GM19452 (cell line): ENCODE data around the gene ERBB3.
A peak's percentile ranks its signal among the peaks of the same experiment; 100 is the strongest.
"Not testable (repeated sequence)": the region's sequence is repeated elsewhere in the genome, so short reads cannot be mapped to it uniquely, and the experiment has no call there.

Source experiments
- ATAC-seq: cut with Tn5 transposase; IDR thresholded peaks from one replicate; pipeline ENCODE4 v1.9.1; 2021; ENCODE audit not compliant: unreplicated experiment

The ERBB3 gene

DNA sequence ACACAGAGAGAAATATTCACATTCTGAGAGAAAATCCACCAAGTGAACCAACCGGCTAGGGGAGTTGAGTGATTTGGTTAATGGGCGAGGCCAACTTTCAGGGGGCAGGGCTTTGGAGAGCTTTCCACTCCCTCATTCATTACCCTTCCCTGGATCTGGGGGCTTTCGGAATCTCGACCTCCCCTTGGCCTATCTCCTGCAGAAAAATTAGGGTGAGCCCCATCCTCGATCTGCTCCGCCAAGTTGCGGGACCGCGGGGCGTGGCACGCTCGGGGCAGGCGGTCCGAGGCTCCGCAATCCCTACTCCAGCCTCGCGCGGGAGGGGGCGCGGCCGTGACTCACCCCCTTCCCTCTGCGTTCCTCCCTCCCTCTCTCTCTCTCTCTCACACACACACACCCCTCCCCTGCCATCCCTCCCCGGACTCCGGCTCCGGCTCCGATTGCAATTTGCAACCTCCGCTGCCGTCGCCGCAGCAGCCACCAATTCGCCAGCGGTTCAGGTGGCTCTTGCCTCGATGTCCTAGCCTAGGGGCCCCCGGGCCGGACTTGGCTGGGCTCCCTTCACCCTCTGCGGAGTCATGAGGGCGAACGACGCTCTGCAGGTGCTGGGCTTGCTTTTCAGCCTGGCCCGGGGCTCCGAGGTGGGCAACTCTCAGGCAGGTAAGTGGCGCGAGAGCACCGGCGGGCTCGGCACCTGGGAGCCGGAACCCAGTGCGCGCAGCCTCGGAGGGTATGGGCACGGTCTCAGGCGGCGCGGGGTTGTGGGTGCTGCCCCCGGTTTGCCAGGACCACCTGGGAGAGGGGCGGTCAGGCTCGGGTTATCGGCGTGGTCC, at the start of gene ERBB3:
Gene ERBB3 (plus strand): TSS at position 443 of the 833 bp plus-strand sequence. CDS start 136 bp downstream, at position 579.
- ATAC-seq, result peak; percentile 26

DNA sequence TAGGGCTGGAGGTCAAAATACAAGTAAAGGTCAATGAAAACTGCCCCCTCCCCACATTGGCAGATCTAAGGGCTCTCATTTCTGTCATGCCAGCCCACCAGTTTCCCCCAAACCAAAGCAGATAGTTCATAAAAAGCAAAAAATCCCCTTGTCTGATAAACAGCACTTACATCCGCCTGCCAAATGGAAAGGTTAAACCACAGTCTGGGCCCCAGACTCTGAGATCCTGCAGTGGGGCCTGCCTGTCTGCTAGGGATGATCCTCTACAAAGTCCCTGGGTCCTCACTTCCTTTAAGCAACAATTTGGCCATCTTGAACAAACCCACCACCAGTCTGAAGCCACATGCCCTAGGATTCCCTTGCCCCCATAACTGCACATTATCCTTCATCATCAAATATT, 48.0 kb upstream of the ERBB3 start:
- ATAC-seq, result no peak

DNA sequence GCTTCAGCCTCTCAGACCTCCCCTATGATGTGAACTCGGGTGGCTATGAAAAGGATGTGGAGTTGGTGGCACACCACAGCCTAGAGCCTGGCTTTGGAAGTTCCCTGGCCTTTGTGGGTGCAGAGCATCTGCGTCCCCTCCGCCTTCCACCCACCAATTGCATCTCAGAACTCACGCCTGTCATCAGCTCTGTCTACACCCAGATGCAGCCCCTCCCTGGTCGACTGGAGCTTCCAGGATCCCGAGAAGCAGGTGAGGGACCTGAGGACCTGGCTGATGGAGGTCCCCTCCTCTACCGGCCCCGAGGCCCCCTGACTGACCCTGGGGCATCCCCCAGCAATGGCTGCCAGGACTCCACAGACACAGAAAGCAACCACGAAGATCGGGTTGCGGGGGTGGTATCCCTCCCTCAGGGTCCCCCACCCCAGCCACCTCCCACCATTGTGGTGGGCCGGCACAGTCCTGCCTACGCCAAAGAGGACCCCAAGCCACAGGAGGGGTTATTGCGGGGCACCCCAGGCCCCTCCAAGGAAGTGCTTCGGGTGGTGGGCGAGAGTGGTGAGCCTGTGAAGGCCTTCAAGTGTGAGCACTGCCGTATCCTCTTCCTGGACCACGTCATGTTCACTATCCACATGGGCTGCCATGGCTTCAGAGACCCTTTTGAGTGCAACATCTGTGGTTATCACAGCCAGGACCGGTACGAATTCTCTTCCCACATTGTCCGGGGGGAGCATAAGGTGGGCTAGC, 45.2 kb upstream of the ERBB3 start:
- no peak for ATAC-seq

DNA sequence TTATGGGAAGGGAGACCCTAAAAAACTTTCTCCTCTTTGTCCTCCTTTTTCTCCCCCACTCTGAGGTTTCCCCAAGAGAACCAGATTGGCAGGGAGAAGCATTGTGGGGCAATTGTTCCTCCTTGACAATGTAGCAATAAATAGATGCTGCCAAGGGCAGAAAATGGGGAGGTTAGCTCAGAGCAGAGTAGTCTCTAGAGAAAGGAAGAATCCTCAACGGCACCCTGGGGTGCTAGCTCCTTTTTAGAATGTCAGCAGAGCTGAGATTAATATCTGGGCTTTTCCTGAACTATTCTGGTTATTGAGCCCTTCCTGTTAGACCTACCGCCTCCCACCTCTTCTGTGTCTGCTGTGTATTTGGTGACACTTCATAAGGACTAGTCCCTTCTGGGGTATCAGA, 42.8 kb upstream of the ERBB3 start:
- ATAC-seq, result no peak

DNA sequence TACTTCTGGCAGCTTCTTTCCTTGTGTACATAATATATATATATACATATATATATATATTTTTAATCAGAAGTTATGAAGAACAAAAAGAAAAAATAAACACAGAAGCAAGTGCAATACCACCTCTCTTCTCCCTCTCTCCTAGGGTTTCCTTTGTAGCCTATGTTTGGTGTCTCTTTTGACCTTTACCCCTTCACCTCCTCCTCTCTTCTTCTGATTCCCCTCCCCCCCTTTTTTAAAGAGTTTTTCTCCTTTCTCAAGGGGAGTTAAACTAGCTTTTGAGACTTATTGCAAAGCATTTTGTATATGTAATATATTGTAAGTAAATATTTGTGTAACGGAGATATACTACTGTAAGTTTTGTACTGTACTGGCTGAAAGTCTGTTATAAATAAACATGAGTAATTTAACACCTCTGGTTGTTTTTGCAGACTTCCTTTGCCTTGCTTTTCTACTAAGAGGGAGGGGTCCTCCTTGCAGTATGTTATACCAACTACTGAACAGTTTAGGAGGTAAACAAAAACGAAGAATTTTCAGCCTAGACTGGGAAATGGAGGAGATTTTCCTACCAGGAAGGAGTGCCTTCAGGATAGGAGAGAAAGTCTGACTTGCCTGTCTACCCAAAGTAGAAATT, 41.8 kb upstream of the ERBB3 start:
- ATAC-seq, result no peak

DNA sequence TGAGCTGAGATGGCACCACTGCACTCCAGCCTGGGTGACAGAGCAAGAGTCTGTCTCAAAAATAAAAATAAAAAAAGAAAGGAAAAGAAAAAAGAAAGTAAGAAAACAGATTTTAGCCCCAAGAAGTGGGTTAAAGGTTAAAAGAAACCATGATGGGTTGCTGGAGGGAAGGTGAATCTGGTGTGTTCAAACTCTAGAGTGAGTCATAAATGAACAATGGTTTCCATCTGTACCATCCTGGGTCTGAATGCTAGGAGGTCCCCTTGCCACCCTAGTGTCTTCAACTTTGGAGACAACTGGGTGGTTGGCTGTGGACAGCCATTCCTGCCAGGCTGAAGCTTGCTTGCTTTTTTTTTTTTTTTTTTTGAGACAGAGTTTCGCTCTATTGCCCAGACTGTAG, 39.8 kb upstream of the ERBB3 start:
- ATAC-seq, result no peak

DNA sequence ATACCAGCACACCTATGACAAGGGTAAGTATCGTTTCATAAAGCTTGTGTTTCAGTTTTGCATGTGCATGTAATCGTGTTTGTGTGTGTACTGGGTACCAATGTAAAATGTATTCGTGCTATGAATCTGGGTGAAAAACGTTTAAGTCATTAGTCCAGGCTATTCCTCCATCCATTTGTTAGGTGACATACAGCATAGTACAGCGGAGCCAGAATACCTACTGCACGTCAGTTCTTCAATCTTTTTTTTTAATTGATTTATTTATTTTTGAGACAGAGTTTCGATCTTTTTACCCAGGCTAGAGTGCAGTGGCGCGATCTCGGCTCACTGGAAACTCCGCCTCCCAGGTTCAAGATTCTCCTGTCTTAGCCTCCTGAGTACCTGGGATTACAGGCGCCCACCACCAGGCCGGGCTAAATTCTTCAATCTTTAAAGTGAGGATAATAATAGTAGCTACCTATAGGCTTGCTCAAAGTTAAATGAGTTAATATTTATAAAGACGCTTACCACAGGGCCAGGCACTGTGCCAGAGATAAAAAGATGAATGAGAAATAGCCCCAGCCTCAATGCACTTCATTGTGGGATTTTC, 38.9 kb upstream of the ERBB3 start:
- no peak for ATAC-seq

DNA sequence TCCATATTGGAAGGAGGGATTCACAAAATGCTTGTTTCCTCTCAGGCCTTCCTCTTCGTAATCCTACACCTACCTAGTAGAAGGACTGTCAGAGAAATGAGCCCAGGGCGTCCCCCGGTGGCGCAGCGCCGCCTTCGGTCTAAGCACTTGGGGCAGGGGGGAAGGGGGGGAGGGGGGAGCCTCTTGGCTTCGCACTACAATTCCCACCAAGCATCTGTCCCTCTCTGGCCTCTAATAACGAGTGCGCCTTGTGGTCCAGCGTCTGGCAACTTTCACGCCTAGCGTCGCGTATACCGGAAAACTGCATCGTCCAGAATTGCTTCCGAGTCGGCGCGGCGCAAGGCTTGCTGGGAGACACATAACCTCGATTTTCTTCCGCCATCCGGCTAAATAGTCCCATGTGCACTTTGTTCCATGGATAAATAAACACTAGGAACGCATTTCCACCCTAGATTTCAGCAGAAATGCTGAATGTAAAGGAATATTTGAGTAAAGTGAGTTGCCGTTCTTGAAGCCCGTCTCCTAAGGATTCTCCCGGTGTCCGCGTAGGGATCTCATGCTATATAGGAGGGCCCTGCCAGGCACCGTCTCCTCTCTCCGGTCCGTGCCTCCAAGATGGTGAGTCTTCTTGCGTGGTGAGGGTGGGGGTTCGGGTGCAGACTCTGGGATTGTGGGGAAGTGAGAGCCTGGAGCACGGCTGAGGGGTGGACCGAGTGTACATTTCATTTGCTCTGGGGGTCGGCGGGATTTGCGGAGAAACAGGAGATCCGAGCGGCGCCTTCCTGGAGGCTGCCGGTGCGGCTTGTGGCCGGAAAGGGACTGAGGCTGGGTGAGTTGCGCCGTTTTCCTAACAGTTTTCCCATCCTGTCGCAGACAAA, 38.2 kb upstream of the ERBB3 start, which contains the start of gene RPS26:
Gene RPS26 (plus strand): TSS at position 367 of the 878 bp plus-strand sequence. CDS start 249 bp downstream, at position 616.
- peak; percentile 95 for ATAC-seq

DNA sequence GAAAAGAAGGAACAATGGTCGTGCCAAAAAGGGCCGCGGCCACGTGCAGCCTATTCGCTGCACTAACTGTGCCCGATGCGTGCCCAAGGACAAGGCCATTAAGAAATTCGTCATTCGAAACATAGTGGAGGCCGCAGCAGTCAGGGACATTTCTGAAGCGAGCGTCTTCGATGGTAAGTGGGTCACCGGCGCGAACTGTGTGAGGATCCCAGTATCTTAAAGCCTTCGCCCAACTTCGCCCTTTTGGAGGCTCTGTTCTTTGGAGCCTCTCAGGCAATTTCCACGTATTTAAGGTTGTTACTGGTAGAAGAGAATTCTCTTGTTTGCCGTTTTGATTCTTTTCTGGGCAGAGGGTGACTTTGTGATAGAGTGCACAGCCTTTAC, 37.5 kb upstream of the ERBB3 start:
- ATAC-seq, result not testable (repeated sequence)

DNA sequence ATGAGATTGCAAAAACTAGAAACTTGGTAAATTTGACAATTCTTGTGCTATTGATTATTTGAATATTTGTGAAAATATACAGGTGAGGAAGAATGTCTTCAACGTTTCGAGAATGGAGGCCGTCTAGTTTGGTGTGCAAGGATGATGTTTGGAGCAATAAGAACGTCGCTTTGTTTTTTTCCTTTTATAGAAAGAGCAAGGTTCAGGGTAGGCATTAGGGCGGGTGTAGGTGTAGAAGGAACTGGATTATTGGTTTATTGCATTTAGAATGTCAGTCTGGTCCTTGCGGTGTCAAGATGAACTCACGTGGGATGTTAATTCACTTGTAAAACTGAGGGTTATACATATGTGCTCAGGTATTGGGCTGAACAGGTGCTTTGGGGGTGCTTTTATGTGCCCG, 37.1 kb upstream of the ERBB3 start:
- ATAC-seq, result no peak

DNA sequence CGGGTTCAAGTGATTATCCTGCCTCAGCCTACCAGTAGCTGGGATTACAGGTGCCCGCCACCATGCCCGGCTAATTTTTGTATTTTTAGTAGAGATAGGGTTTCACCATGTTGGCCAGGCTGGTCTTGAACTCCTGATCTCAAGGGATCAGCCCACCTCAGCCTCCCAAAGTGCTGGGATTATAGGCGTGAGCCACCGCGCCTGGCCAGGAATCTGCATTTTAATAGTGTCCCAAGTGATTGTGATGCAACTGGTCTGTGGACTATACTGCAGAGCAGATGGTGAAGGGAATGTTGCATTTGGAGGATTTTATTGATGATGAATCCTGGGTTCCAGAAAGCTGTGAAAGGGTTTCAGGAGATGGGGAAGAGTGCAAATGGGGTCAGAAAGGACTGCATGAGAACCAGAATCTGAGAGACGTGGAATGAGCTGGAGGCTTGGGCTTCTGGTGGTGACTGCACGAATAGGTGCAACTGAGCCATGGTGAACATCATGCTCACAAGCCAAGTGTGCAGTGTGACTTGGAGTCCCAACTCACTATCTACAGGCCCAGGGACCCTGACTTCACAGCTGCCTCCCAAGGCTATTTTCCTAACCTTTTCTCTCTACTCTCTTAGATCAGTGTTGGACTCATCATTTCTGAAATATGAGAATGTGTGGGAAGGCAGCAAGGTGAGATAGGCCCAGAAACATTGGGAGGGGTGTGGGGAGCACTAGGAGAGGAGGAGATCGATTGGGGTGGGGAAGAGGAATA, 33.8 kb upstream of the ERBB3 start:
- ATAC-seq, result no peak

DNA sequence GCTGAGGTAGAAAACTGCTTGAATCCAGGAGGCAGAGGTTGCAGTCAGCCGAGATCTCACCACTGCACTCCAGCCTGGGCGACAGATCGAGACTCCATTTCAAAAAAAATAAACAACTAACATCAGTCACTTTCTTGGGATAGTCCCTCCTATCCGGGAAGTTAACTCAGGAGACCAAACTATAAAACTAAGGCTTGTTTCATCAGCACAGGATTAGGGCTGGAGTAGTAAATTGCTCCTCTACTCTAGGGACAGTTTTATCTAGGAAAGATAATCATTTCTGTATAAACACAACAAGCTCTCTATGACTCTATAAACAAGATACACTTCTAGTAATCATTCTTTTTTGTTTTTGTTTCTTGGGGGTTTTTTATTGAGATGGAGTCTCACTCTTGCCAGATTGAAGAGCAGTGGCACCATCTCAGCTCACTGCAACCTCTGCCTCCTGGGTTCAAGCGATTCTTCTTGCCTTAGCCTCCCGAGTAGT, 26.5 kb upstream of the ERBB3 start:
- no peak for ATAC-seq

DNA sequence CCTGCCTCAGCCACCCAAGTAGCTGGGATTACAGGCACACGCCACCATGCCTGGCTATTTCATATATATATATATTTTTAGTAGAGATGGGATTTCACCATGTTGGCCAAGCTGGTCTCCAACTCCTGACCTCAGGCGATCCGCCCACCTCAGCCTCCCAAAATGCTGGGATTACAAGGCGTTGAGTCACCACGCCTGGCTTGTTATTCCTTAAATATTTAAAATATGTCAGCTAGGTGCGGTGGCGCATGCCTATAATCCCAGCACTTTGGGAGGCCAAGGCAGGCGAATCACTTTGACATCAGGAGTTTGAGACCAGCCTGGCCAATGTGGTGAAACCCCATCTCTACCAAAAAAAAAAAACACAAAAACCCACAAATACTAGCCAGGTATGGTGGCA, 20.0 kb upstream of the ERBB3 start:
- not testable (repeated sequence) for ATAC-seq

DNA sequence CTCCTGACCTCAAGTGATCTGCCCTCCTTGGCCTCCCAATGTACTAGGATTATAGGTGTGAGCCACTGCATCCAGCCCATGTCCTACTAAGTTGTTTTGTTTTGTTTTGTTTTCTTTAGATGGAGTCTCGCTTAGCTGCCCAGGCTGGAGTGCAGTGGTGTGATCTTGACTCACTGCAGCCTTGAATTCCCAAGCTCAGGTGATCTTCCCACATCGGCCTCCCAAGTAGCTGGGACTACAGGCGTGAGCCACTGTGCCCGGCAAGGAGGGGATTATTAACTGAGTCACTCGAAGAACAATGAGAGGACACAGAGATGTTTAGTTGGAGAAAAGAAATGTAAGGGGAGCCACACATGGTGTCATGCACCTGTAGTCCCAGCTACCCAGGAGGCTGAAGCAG, 18.0 kb upstream of the ERBB3 start:
- ATAC-seq, result no peak

DNA sequence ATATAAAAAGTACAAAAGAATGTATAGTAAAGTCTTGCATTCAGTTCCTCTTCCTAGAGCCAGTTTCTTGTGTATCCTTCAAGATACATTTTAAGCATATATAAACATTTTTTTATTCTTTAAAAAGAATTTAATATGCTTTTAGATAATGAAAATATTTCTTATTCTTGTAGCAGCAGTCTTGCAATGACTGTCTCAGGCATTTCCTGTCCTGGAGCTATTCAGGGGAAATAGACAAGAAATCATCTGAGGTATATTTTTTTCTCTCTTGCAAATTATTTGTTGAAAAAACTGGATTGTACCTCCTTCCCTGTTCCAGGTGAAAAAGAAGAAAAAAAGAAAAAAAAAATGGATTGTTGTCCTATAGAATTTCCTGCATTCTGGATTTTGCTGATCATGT, 17.0 kb upstream of the ERBB3 start:
- ATAC-seq, result no peak

DNA sequence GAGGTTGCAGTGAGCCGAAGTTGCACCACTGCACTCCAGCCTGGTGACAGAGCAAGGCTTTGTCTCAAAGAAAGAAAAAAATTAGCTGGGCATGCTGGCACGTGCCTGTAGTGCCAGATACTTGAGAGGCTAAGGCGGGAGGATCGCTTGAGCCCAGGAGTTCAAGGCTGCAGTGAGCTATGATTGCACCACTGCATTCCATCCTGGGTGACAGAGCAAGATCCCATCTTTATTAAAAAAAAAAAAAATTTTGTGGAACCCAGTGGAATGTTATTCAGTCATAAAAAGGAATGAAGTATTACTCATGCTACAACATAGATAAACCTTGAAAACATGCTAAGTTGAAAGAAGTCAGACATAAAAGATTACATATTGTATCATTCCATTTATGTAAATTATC, 8.3 kb upstream of the ERBB3 start:
- ATAC-seq, result no peak

DNA sequence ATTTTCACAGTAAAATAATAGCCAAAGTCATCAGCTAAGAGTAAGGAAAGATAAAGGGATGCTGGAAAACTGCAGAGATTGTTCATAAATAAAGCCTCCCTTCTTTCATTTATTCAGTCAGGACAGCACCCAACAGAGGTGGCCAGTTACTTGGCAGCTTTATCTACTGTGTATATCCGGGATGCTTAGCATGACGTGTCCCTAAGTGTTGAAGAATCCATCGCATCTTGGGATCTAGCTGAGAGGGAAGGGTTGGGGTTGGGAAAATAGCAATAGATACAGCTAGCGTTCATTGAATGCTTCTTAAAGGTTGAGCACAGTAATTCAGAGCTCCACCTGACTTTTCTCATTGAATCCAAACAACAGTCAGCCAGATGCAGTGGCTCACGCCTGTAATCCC, 5.6 kb upstream of the ERBB3 start:
- ATAC-seq, result no peak

DNA sequence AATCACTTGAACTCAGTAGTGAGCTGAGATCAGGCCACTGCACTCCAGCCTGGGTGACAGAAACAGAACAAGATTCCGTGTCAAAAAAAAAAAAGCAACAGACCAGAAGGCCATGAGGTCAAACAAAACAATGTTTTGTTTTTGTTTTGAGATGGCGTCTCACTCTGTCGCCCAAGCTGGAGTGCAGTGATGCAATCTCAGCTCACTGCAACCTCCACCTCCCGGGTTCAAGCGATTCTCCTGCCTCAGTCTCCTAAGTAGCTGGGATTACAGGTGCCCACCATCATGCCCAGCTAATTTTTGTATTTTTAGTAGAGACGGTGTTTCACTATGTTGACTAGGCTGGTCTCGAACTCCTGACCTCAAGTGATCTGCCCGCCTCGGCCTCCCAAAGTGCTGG, 2.0 kb upstream of the ERBB3 start:
- not testable (repeated sequence) for ATAC-seq

DNA sequence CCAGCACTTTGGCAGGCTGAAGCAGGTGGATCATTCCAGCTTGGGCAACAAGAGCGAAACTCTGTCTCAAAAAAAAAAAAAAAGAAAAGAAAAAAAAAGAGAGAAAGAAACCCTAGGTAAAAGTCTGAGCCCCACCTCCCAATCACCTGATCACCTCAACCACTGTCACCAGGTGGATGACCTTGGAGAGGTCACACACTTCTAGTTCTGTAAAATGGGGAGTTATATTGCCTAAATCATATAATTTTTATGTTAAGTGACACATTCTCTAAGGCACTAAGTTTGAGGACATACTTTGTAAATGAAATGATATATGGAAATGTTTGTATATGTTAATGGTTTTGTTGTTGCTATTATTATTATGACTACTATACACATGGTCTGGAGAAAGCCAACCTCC, 1.5 kb upstream of the ERBB3 start:
- ATAC-seq, result no peak
